Fibroblast of lung (primary cell): ENCODE measurements around the gene DNAH8. TPM values are rescaled to one million over a fixed set of nuclear protein-coding genes. Genes with fewer than 3 reads are reported as not detected.

Experiments used
- DNase-seq, 2 donors: peaks; one replicate each; pipeline versions ENCODE4 v3.0.0 to v3.0.0-alpha.2; 2010; ENCODE audit warnings: low read depth in 2 of 2
- H2AFZ ChIP-seq: 2 replicates; pipeline ENCODE4 v1.5.1; 2012; ENCODE audit warnings: low read length, control low read depth, inconsistent platforms
- H3K27ac ChIP-seq: 2 replicates; pipeline ENCODE4 v1.5.1; 2011; ENCODE audit warnings: low read length, control low read depth; ENCODE audit not compliant: insufficient read depth
- H3K27me3 ChIP-seq: 2 replicates; pipeline ENCODE4 v1.5.1; 2011; ENCODE audit warnings: mild to moderate bottlenecking, low read length; ENCODE audit not compliant: control insufficient read depth, insufficient read depth
- H3K36me3 ChIP-seq: 2 replicates; pipeline ENCODE4 v1.5.1; 2011; ENCODE audit warnings: low read length; ENCODE audit not compliant: control insufficient read depth, insufficient read depth
- H3K4me1 ChIP-seq: 2 replicates; pipeline ENCODE4 v1.5.1; 2011; ENCODE audit warnings: low read length; ENCODE audit not compliant: control insufficient read depth, insufficient read depth; ENCODE audit errors: extremely low read depth
- H3K4me2 ChIP-seq: 2 replicates; pipeline ENCODE4 v1.5.1; 2011; ENCODE audit warnings: low read length, control low read depth; ENCODE audit not compliant: insufficient read depth; ENCODE audit errors: extremely low read depth
- H3K4me3 ChIP-seq, 4 experiments: fragments of 200-600 bp in 1 of 4; sonication (generic) in 1 of 4; replicated peaks in 1 of 4; 2 replicates each; pipeline ENCODE4 v1.5.1; 2011 to 2016; ENCODE audit warnings: low read length in 4 of 4, low read depth in 3 of 4, mild to moderate bottlenecking in 3 of 4, control low read depth in 2 of 4, inconsistent platforms in 1 of 4, mixed read lengths in 1 of 4; ENCODE audit not compliant: insufficient read depth in 1 of 4; ENCODE audit errors: control extremely low read depth in 1 of 4
- H3K79me2 ChIP-seq: 2 replicates; pipeline ENCODE4 v1.5.1; 2012; ENCODE audit warnings: mild to moderate bottlenecking, low read length, inconsistent platforms; ENCODE audit not compliant: control insufficient read depth, insufficient read depth
- H3K9ac ChIP-seq: 2 replicates; pipeline ENCODE4 v1.5.1; 2011; ENCODE audit warnings: mild to moderate bottlenecking, low read length, control low read depth; ENCODE audit not compliant: insufficient read depth
- H3K9me3 ChIP-seq: 2 replicates; pipeline ENCODE4 v1.5.1; 2012; ENCODE audit warnings: low read depth, low read length; ENCODE audit not compliant: control insufficient read depth, insufficient read depth
- H4K20me1 ChIP-seq: 2 replicates; pipeline ENCODE4 v1.5.1; 2011; ENCODE audit warnings: low read length; ENCODE audit not compliant: control insufficient read depth, insufficient read depth; ENCODE audit errors: extremely low read depth
- CTCF ChIP-seq, 2 donors: IDR thresholded peaks in 1 of 2; conservative IDR thresholded peaks in 1 of 2; 1 replicate in 1 of 2; 2 replicates in 1 of 2; pipeline ENCODE4 v1.5.1; 2011 to 2012; ENCODE audit warnings: low read length in 2 of 2, control low read depth in 1 of 2, inconsistent platforms in 1 of 2, low read depth in 1 of 2, mild to moderate bottlenecking in 1 of 2
- EZH2 ChIP-seq: IDR thresholded peaks from 2 replicates; pipeline ENCODE4 v1.5.1; 2012; ENCODE audit warnings: low read length, control low read depth, mild to moderate bottlenecking; ENCODE audit errors: missing control alignments
- polyA plus RNA-seq, 2 donors: library from polyadenylated mRNA; depleted of rRNA in 1 of 2; stranded (reverse) in 1 of 2; unstranded in 1 of 2; fragments of >200 nt; gene quantifications; 2 replicates each; pipeline ENCODE4 v1.2.1, GENCODE V29; 2011 to 2012; ENCODE audit warnings: missing spikeins in 1 of 2
- total RNA-seq: library from RNA; depleted of rRNA; stranded (reverse); fragments of >200 nt; gene quantifications from 2 replicates; pipeline ENCODE4 v1.2.1, GENCODE V29; 2014

Gene DNAH8
- total and polyA plus RNA-seq, 2 donors (not counting 1 experiment from before 2014, with no cell fraction given), result under 0.01 TPM; not detected in 1

- Histone ChIP-seq H3K9me3 (no peaks in the 10 kb centered on the region), H4K20me1 (no peaks in the 10 kb centered on the region), H3K27ac (no peak overlapping the region), H3K4me3 (no peak overlapping the region), H3K4me2 (no peak overlapping the region), H3K36me3 (no peaks in the 10 kb centered on the region), H3K79me2 (no peaks in the 10 kb centered on the region), H3K27me3 (no peaks in the 10 kb centered on the region), H3K4me1 (no peaks in the 10 kb centered on the region), H3K9ac (no peak overlapping the region), H2AFZ (no peak overlapping the region)
- no peak for DNase-seq
- no peak for TF ChIP-seq EZH2
- no peak for TF ChIP-seq CTCF (conservative IDR thresholded peaks at IDR 0.05 in 1 of 2, IDR thresholded peaks at IDR 0.05 in 1 of 2; ENCODE audit: low read depth in 1 of 2, low read length in 2 of 2)
These were observed 52.4 kb downstream of the DNAH8 start for GRCh38 chr6:38767560-38767959.

- Histone ChIP-seq H2AFZ (no peak overlapping the region), H3K27ac (no peak overlapping the region), H3K4me1 (no peaks in the 10 kb centered on the region), H4K20me1 (no peaks in the 10 kb centered on the region), H3K79me2 (no peaks in the 10 kb centered on the region), H3K9me3 (no peaks in the 10 kb centered on the region), H3K36me3 (no peaks in the 10 kb centered on the region), H3K27me3 (no peaks in the 10 kb centered on the region), H3K4me3 (no peak overlapping the region), H3K9ac (no peak overlapping the region), H3K4me2 (no peak overlapping the region)
- no peak for TF ChIP-seq EZH2
- peak in 1 of 2 donors; percentile 30 for TF ChIP-seq CTCF (conservative IDR thresholded peaks at IDR 0.05 in 1 of 2, IDR thresholded peaks at IDR 0.05 in 1 of 2; ENCODE audit: low read depth in 1 of 2, low read length in 2 of 2)
- no peak for DNase-seq
These were observed 58.2 kb downstream of the DNAH8 start for GRCh38 chr6:38773338-38773737.

DNA sequence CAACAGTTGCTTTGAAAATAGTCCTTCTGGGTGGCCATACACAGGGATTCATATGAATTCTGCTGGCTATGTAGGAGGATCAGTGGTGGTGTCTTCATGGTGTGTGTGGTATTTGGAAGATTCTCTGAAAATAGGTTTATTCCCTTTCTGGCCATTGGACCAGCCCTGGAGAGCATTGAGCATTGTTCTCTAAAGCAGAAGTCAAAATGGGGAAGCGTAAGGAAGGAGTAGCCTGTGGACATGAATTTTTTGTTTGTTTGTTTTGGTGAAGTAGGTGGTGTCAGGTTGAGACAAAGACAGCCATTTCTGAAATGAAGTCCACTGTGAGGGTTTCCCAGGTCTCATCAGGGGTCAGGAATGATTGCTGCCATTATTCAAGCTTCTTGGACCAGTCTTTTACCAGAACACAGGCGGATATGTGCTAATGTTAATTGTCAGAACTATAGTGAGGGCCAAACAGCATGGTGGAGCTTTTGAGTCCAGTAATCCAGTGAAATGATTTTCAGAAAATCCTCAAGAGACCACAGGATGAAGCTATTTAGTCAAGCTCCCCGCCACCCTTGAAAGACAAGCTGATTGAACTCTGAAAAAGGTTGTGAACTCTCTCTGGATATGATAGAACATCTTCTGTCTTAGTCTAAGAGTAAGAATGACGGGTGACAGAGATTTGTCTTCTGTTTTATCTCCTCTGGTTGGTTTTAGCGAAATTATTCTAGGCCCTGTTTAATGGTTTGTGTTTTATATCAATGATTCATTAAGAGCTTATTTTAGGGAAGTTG lies 60.0 kb downstream of the DNAH8 start:
- TF ChIP-seq CTCF (conservative IDR thresholded peaks at IDR 0.05 in 1 of 2, IDR thresholded peaks at IDR 0.05 in 1 of 2; ENCODE audit: low read depth in 1 of 2, low read length in 2 of 2), result no peak
- no peak for TF ChIP-seq EZH2
- no peaks in the 10 kb centered on the region for H3K79me2 ChIP-seq
- no peak for DNase-seq
- H3K27ac ChIP-seq, result no peak overlapping the region
- H2AFZ ChIP-seq, result no peak overlapping the region
- no peaks in the 10 kb centered on the region for H3K27me3 ChIP-seq
- no peaks in the 10 kb centered on the region for H3K9me3 ChIP-seq
- no peaks in the 10 kb centered on the region for H4K20me1 ChIP-seq
- no peaks in the 10 kb centered on the region for H3K36me3 ChIP-seq
- H3K9ac ChIP-seq, result no peak overlapping the region
- no peaks in the 10 kb centered on the region for H3K4me1 ChIP-seq
- H3K4me2 ChIP-seq, result no peak overlapping the region
- H3K4me3 ChIP-seq, result no peak overlapping the region
